Ishikawa (cell line): Measurements from ENCODE around the gene WAS.
A peak's percentile ranks its signal among the peaks of the same experiment; 100 is the strongest.

ENCODE experiments used
- CEBPB ChIP-seq: IDR thresholded peaks from 2 replicates; pipeline ENCODE4 v1.6.1; 2012
- CREB1 ChIP-seq: IDR thresholded peaks from 2 replicates; pipeline ENCODE4 v1.6.1; 2012; ENCODE audit warnings: low read depth
- EGR1 ChIP-seq: IDR thresholded peaks from 2 replicates; pipeline ENCODE4 v1.6.1; 2012
- EP300 ChIP-seq: IDR thresholded peaks from 2 replicates; pipeline ENCODE4 v1.6.1; 2012; ENCODE audit warnings: borderline replicate concordance
- FOXM1 ChIP-seq: IDR thresholded peaks from 2 replicates; pipeline ENCODE4 v1.6.1; 2012; ENCODE audit warnings: low read depth, borderline replicate concordance
- NFIC ChIP-seq: IDR thresholded peaks from 2 replicates; pipeline ENCODE4 v1.6.1; 2012
- RAD21 ChIP-seq: IDR thresholded peaks from 2 replicates; pipeline ENCODE4 v1.6.1; 2012; ENCODE audit warnings: low read depth
- REST ChIP-seq: IDR thresholded peaks from 2 replicates; pipeline ENCODE4 v1.6.1; 2012; ENCODE audit warnings: low read depth, mild to moderate bottlenecking
- TAF1 ChIP-seq: IDR thresholded peaks from 2 replicates; pipeline ENCODE4 v1.6.1; 2012; ENCODE audit warnings: low read depth, mild to moderate bottlenecking
- TCF12 ChIP-seq: IDR thresholded peaks from 2 replicates; pipeline ENCODE4 v1.6.1; 2012; ENCODE audit warnings: low read depth
- TEAD4 ChIP-seq: IDR thresholded peaks from 2 replicates; pipeline ENCODE4 v1.6.1; 2012
- USF1 ChIP-seq: IDR thresholded peaks from 2 replicates; pipeline ENCODE4 v1.6.1; 2012
- YY1 ChIP-seq: IDR thresholded peaks from 2 replicates; pipeline ENCODE4 v1.6.1; 2012; ENCODE audit warnings: low read depth
- ZBTB7A ChIP-seq: IDR thresholded peaks from 2 replicates; pipeline ENCODE4 v1.6.1; 2012; ENCODE audit warnings: low read depth
- TF ChIP-seq, protein P1 (sequence below): IDR thresholded peaks from 2 replicates; pipeline ENCODE4 v1.6.1; 2012

Gene WAS

GRCh38 chrX:48694776-48695533 is 11.4 kb downstream of the WAS start:
- TF ChIP-seq NFIC (no peak), EP300 (no peak), TCF12 (no peak), EGR1 (no peak), YY1 (no peak), FOXM1 (no peak), CREB1 (no peak), CEBPB (no peak), RAD21 (no peak), TEAD4 (no peak), ZBTB7A (no peak), REST (no peak), USF1 (no peak), TAF1 (no peak)
- TF ChIP-seq, protein P1, sequence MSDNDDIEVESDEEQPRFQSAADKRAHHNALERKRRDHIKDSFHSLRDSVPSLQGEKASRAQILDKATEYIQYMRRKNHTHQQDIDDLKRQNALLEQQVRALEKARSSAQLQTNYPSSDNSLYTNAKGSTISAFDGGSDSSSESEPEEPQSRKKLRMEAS = no peak

GRCh38 chrX:48695534-48695896 is 11.9 kb downstream of the WAS start:
- TF ChIP-seq RAD21 = no peak
- TF ChIP-seq EP300 = no peak
- no peak for TF ChIP-seq NFIC
- no peak for TF ChIP-seq CREB1
- no peak for TF ChIP-seq ZBTB7A
- TF ChIP-seq EGR1 = no peak
- TF ChIP-seq, protein P1 = no peak
- no peak for TF ChIP-seq CEBPB
- no peak for TF ChIP-seq FOXM1
- no peak for TF ChIP-seq REST
- no peak for TF ChIP-seq TCF12
- TF ChIP-seq TAF1 = no peak

- TF ChIP-seq USF1 (no peak), YY1 (no peak), NFIC (no peak)
Observed at GRCh38 chrX:48695925-48696300, 12.3 kb downstream of the WAS start.

- TF ChIP-seq CREB1 (no peak), NFIC (no peak), ZBTB7A (no peak), RAD21 (no peak), TAF1 (peak; percentile 72; the same call in 1 of the 2 replicates), YY1 (peak; percentile 85), TEAD4 (no peak), EP300 (no peak), CEBPB (no peak), REST (no peak), TCF12 (peak; percentile 43; the same call in 1 of the 2 replicates), EGR1 (no peak), USF1 (no peak), FOXM1 (no peak)
- TF ChIP-seq, protein P1 = no peak
Observed at GRCh38 chrX:48696301-48696908, 12.8 kb downstream of the WAS start, which contains the start of gene SUV39H1. Gene SUV39H1 (plus strand): TSS chrX:48696734. CDS start chrX:48696785, 51 bp downstream.
